ENCODE measurements around the gene RAD51B. TPM values are rescaled to one million over a fixed set of nuclear protein-coding genes. Genes with fewer than 3 reads are reported as not detected.

RAD51B gene
- total RNA-seq, 1 experiment from 2014 or later, result 103 TPM

- in situ Hi-C loops (cut with HindIII; ENCODE audit: low sequenced_read_pairs), result no loop called here
- no peak for DNase-seq (ENCODE audit: low spot score)
Observed at GRCh38 chr14:68145539-68145938, 326.0 kb downstream of the RAD51B start.

- in situ Hi-C loops (cut with HindIII; ENCODE audit: low sequenced_read_pairs), result no loop called here
- no peak for DNase-seq (ENCODE audit: low spot score)
Observed at GRCh38 chr14:68146818-68147217, 327.2 kb downstream of the RAD51B start.

DNA sequence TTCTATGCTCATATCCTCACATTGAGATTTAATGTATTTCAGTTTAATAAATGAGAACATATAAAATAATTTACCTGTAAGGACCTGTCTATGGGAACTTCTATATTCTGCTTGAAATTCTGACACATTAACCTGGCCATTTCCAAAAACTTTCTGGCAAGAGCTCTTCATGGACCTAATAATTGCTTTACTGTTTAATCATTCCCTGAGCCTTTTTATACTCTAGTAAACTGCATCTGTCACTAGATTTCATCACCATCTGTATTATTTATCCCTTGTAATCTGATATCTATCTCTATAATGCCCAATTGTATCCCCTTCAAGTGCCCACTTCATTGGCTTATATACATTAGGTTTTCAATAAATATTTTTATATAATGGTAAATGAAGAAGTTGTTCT is 327.7 kb downstream of the RAD51B start:
- no peak for DNase-seq (ENCODE audit: low spot score)
- in situ Hi-C loops (cut with HindIII; ENCODE audit: low sequenced_read_pairs), result no loop called here

- in situ Hi-C loops (cut with HindIII; ENCODE audit: low sequenced_read_pairs), result no loop called here
- DNase-seq (ENCODE audit: low spot score), result no peak
Observed at GRCh38 chr14:68148276-68148675, 328.7 kb downstream of the RAD51B start.

GRCh38 chr14:68148763-68149162 is 329.2 kb downstream of the RAD51B start:
- in situ Hi-C loops (cut with HindIII; ENCODE audit: low sequenced_read_pairs), result no loop called here

DNA sequence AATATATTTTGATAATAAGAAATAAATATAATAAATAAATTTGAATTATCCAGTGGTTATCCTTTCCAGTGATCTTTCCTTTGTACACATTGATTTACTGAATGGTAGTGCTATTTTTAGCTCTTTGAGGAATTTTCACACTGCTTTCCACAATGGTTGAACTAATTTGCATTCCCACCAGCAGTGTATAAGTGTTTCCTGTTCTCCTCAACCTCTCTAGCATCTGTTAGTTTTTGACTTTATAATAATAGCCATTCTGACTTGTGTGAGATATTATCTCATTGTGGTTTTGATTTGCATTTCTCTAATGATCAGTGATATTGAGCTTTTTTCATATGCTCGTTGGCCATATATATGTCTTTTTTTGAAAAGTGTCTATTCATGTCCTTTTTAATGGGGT is 333.7 kb downstream of the RAD51B start:
- no peak for DNase-seq (ENCODE audit: low spot score)
- in situ Hi-C loops (cut with HindIII; ENCODE audit: low sequenced_read_pairs), result no loop called here

More at GRCh38 chr14:68148763-68149162, 329.2 kb downstream of the RAD51B start:
- DNase-seq (ENCODE audit: low spot score), result no peak

DNA sequence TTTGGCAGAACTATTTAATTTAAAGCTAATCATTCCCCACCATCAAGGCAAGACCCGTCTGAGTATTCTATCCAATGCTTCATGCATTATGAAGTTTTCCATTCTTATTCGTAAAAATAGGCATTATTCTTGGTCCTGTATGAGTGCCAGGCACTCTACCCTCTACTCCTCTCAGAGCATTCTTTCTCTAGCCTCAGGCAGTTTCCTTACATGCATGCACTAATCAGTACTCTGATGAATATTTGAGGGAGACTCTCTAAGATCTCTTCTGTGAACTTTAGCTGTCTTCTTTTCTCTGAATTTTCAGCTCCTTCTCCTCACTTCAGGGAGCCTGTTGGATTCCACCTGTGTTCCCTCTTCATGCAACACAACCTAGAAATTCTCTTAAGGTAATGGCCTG is 334.7 kb downstream of the RAD51B start:
- no peak for DNase-seq (ENCODE audit: low spot score)
- in situ Hi-C loops (cut with HindIII; ENCODE audit: low sequenced_read_pairs), result no loop called here

DNA sequence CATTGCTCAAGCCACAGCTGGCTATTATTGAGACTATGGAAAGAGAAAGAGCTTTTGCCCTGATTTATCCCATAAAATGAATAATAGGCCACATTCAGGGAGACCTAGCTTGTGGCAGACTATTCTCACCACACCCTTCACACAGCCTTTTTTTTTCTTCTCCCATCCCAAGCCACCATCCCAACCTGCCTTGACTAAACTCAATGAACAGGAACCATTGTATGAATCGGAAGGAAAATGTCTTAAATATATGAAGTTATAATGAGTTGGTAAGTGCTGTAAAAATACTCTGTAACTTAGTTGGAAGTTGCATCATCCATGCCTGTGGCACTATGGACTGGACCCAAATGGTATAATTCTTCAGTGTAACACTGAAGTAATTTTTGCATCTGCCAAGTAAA is 338.4 kb downstream of the RAD51B start:
- in situ Hi-C loops (cut with HindIII; ENCODE audit: low sequenced_read_pairs), result no loop called here

DNA sequence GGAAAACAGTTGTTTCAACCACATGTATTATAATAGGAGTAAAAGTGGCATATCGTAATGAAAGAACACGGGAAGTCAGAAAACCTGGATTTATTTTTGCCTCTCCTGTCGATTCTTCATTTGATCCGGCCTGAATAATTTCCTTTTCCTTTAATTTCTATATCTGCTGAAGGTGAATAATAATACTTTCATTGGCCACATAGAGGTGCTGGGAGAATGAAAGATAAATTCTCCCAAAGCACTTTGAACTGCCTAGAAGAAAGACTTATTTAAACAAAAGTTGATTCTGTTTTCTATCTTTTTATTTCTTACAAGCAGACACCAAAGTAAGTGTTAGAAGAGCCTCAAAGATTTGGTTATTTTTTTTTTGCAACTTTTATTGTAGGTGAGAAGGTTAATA is 339.1 kb downstream of the RAD51B start:
- no peak for DNase-seq (ENCODE audit: low spot score)
- in situ Hi-C loops (cut with HindIII; ENCODE audit: low sequenced_read_pairs), result no loop called here

More for the DNA sequence above, 338.4 kb downstream of the RAD51B start:
- DNase-seq (ENCODE audit: low spot score), result no peak

- in situ Hi-C loops (cut with HindIII; ENCODE audit: low sequenced_read_pairs), result no loop called here
- no peak for DNase-seq (ENCODE audit: low spot score)
Observed at GRCh38 chr14:68159701-68160633, 340.4 kb downstream of the RAD51B start.

DNA sequence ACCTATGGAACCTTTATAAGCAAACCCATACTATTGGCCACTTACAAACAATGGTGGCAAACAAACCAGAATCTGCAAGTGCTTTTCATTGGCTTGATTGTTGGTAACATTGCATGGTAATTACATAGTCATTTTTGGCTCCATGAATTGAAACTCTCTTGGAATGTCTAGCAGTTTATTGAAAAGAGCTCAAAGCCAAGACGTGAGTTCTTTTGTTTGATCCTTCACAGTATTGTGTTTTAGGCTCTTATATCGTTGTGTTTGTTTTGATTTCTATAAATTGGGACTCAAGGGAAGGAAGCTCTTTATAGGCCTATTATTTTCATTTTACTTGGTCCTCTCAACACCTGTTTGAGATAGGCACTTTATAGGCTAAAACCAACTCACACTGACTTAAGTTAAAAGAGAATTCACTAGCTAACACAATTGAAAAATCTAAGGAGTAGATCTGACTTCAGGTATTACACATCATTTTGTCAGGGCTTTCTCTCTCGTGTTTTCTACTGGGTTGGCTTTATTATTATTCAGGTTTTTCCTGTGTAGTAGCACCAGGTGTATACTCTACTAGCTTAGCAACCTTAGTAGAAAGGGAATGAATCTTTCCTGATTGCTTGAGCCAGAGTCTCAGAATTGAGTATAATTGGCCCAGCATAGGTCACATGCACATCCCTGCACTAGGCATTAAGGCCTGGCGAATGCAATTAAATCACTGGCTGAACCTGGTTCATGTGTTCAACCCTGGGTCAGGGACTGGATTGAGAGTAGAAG is 341.4 kb downstream of the RAD51B start:
- in situ Hi-C loops (cut with HindIII; ENCODE audit: low sequenced_read_pairs), result no loop called here
- DNase-seq (ENCODE audit: low spot score), result no peak

DNA sequence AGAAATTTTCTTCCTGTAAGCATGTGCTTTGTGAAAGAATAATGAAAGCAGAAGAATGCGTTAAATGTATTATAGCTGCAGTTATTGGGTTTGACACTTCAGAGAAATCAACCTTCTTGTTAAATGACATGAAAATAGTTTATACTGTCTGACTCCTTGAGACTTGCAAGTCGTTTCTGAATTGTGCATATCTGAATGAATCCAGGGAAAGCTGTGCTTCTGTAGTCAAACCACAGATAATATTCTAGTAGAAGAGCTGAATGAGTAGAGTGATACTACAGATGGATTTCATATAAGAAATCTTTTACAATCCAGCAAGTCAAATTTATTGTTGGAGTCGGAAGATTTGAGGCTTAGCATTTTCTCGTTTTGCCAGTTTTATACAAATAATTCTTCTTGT is 343.3 kb downstream of the RAD51B start:
- in situ Hi-C loops (cut with HindIII; ENCODE audit: low sequenced_read_pairs), result no loop called here
- no peak for DNase-seq (ENCODE audit: low spot score)

GRCh38 chr14:68164711-68165113 is 345.1 kb downstream of the RAD51B start:
- in situ Hi-C loops (cut with HindIII; ENCODE audit: low sequenced_read_pairs), result no loop called here
- no peak for DNase-seq (ENCODE audit: low spot score)

DNA sequence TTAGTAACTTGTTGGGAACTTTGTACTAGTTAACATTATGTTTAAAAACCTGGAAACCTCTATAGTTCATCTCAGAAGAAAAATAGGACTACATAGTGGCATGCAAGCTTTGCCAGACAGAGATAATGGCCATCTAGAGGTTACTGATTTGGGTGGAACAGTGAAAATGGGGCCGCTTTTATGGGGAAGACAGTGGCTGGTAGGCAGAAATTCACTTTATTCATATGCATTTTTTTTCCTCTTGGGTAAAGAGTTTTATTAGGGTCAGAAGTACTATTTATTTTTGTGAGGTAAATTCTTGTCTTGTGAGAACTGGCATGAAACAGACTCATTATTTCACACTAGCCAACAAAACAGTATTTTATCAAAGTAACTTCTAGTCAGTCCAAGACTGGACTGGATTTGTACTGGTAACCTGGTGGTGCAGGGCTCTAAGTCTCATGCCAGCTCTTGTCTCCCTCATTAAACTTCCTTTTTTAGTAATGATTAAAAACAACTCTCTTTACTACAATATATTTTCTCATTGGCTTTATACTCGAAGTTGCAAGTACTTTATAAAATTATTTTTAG is 345.8 kb downstream of the RAD51B start:
- in situ Hi-C loops (cut with HindIII; ENCODE audit: low sequenced_read_pairs), result no loop called here
- no peak for DNase-seq (ENCODE audit: low spot score)

DNA sequence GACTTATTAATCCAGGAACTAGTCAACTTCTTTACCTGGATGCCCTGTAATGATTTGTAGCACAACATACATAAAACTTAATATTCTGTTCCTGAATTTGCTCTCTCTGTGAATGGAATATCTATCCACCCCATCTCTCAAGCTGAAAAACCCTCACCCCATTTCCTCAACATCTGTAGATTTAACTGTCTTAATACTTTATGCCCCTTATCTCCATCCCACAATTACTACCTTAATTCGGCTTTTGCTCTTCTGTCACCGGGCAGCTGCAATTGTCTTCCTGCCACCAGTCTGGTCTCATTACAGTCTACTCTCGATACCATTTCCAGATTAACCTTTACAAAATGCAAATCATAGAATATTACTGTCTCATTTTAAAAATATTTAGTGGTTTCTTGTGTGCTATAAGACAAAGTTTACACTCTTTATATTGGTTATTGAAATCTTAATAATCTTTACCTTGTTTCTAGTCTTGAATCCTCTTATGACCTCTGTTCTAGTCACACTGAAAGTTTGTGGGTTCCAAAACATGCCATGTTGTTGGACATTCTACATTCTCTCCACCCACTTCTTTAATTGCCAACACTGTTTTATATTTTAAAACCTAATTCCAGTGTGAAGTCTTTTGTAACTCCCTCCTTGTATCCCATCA is 347.3 kb downstream of the RAD51B start:
- in situ Hi-C loops (cut with HindIII; ENCODE audit: low sequenced_read_pairs), result no loop called here
- DNase-seq (ENCODE audit: low spot score), result no peak

- DNase-seq (ENCODE audit: low spot score), result no peak
- in situ Hi-C loops (cut with HindIII; ENCODE audit: low sequenced_read_pairs), result no loop called here
Observed at GRCh38 chr14:68167383-68168087, 348.0 kb downstream of the RAD51B start.

DNA sequence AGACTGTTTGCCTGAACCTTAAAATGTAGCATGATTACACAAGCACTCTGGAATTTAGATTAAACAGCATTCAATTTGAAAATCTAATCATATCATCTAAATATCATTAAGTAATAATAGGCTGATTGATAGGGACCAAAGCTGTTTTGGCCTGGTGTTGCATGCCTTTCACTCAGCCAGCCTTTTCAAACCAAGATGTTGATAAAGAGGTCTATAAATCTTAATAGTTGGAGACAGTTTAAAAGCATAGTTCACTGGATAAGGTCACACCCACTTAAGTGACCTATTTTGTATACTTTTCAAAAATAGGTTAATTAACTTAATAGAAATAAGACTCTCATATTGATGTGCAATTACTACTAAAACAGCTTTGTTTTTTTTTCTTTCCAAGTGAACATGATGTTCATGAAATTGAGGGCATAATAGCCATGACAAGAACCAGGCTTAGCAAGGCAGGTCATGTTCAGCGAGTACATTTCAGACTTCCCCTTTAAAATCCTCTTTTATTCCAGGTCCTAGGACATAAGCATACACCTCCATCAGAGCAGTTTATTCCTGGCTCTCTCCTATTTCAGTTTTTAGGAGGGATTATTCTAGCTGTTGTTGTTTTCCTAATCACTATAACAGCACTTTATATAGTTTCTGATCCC is 349.0 kb downstream of the RAD51B start:
- in situ Hi-C loops (cut with HindIII; ENCODE audit: low sequenced_read_pairs), result no loop called here
- DNase-seq (ENCODE audit: low spot score), result no peak

GRCh38 chr14:68172216-68172615 is 352.6 kb downstream of the RAD51B start:
- no peak for DNase-seq (ENCODE audit: low spot score)
- in situ Hi-C loops (cut with HindIII; ENCODE audit: low sequenced_read_pairs), result no loop called here
